HCT116 (cell line): ENCODE data around the gene ADAMTS6. TPM values are rescaled to one million over a fixed set of nuclear protein-coding genes. Genes with fewer than 3 reads are reported as not detected.

ENCODE experiments used
- ATAC-seq: fragments of 200-7000 bp; cut with Tn5 transposase; 2 replicates; pipeline ENCODE4 v1.9.1; 2020; ENCODE audit warnings: mild to moderate bottlenecking, moderate library complexity
- BruUV-seq: library from RNA; stranded (reverse); fragments of 400-500 nt; replicated peaks from 2 replicates; lab custom pipeline; 2021; lab: Mats Ljungman, UMichigan
- CTCF ChIA-PET: fragments of 300-600 bp; sonication (Branson Sonifier 250); formaldehyde crosslinking; loops from one replicate; lab custom pipeline; 2021; ENCODE audit warnings: antibody characterized with exemption; lab: Charles Lee
- POLR2A ChIA-PET: fragments of 300-600, 350-600 bp; sonication (Branson Sonifier 250); formaldehyde crosslinking; loops from one replicate; lab custom pipeline; 2021; ENCODE audit warnings: antibody characterized with exemption; lab: Charles Lee
- RAD21 ChIA-PET, 2 experiments: fragments of 300-600 bp; sonication (Branson Sonifier 250); formaldehyde crosslinking; loops; one replicate each; lab custom pipeline; 2023; ENCODE audit warnings: low total read pairs in 2 of 2; ENCODE audit not compliant: uncharacterized antibody in 2 of 2, unreplicated experiment in 2 of 2, low non-redundant PET in 1 of 2; lab: Charles Lee
- DNase-seq: peaks from one replicate; pipeline ENCODE4 v3.0.0-alpha.2; 2010; ENCODE audit warnings: low read depth, low spot score
- H2AFZ ChIP-seq: fragments of 200-600 bp; shearing (Covaris generic), sonication (generic); 2 replicates; pipeline ENCODE4 v1.6.1; 2017; ENCODE audit warnings: low read depth, mixed run types, mixed read lengths, antibody characterized with exemption, low read length; ENCODE audit not compliant: poor library complexity, severe bottlenecking
- H3K27ac ChIP-seq: 2 replicates; pipeline ENCODE4 v1.5.1; 2012; ENCODE audit warnings: low read depth, low read length
- H3K27me3 ChIP-seq: fragments of 200-600 bp; sonication (generic); 2 replicates; pipeline ENCODE4 v1.6.1; 2016; ENCODE audit warnings: mixed run types, low read length, mixed read lengths; ENCODE audit not compliant: insufficient read depth
- H3K36me3 ChIP-seq, 2 experiments: fragments of 200-500 bp in 1 of 2; fragments of 200-600 bp in 1 of 2; sonication (Bioruptor generic) in 1 of 2; sonication (generic) in 1 of 2; 2 replicates each; pipeline versions ENCODE4 v1.5.1 to v1.6.1; 2014 to 2016; ENCODE audit warnings: low read length in 2 of 2, inconsistent platforms in 1 of 2, mixed read lengths in 1 of 2, mixed run types in 1 of 2; ENCODE audit not compliant: insufficient read depth in 2 of 2, control insufficient read depth in 1 of 2
- H3K4me1 ChIP-seq, 2 experiments: fragments of 200-600 bp in 1 of 2; sonication (generic) in 1 of 2; 2 replicates each; pipeline versions ENCODE4 v1.5.1 to v1.6.1; 2012 to 2017; ENCODE audit warnings: low read length in 2 of 2, inconsistent platforms in 1 of 2, mild to moderate bottlenecking in 1 of 2, mixed read lengths in 1 of 2, mixed run types in 1 of 2, moderate library complexity in 1 of 2; ENCODE audit not compliant: insufficient read depth in 2 of 2, control insufficient read depth in 1 of 2
- H3K4me2 ChIP-seq: fragments of 200-600 bp; sonication (generic); 2 replicates; pipeline ENCODE4 v1.6.1; 2017; ENCODE audit warnings: mixed run types, low read length, mixed read lengths
- H3K4me3 ChIP-seq, 2 experiments: fragments of 200-600 bp in 1 of 2; sonication (generic) in 1 of 2; replicated peaks in 1 of 2; 2 replicates each; pipeline ENCODE4 v1.5.1; 2011 to 2016; ENCODE audit warnings: low read length in 2 of 2, control low read depth in 1 of 2, low read depth in 1 of 2, mild to moderate bottlenecking in 1 of 2, mixed read lengths in 1 of 2, mixed run types in 1 of 2
- H3K79me2 ChIP-seq: fragments of 200-600 bp; sonication (generic); 2 replicates; pipeline ENCODE4 v1.6.1; 2017; ENCODE audit warnings: mild to moderate bottlenecking, mixed run types, low read length, moderate library complexity, mixed read lengths; ENCODE audit not compliant: insufficient read depth
- H3K9ac ChIP-seq: fragments of 200-600 bp; sonication (generic); 2 replicates; pipeline ENCODE4 v1.6.1; 2016; ENCODE audit warnings: low read length, mixed read lengths
- H3K9me2 ChIP-seq: fragments of 200-600 bp; sonication (generic), shearing (Covaris generic); 2 replicates; pipeline ENCODE4 v1.6.1; 2017; ENCODE audit warnings: mixed run types, mild to moderate bottlenecking, moderate library complexity; ENCODE audit not compliant: insufficient read depth
- H3K9me3 ChIP-seq, 2 experiments: fragments of 200-500 bp in 1 of 2; fragments of 200-600 bp in 1 of 2; sonication (Bioruptor generic) in 1 of 2; sonication (generic) in 1 of 2; 2 replicates each; pipeline ENCODE4 v1.6.1; 2014 to 2017; ENCODE audit warnings: low read length in 2 of 2, mixed read lengths in 2 of 2, inconsistent platforms in 1 of 2, low read depth in 1 of 2, mild to moderate bottlenecking in 1 of 2, mixed run types in 1 of 2, moderate library complexity in 1 of 2; ENCODE audit not compliant: control insufficient read depth in 1 of 2, insufficient read depth in 1 of 2
- H4K20me1 ChIP-seq: fragments of 200-600 bp; sonication (generic), shearing (Covaris generic); 2 replicates; pipeline ENCODE4 v1.6.1; 2017; ENCODE audit warnings: mixed run types, mild to moderate bottlenecking, moderate library complexity; ENCODE audit not compliant: insufficient read depth
- CBX3 ChIP-seq: IDR thresholded peaks from 2 replicates; pipeline ENCODE4 v1.6.1; 2012; ENCODE audit warnings: low read depth
- FOSL1 ChIP-seq: IDR thresholded peaks from 2 replicates; pipeline ENCODE4 v1.6.1; 2012; ENCODE audit warnings: low read depth
- POLR2A ChIP-seq: IDR thresholded peaks from 2 replicates; pipeline ENCODE4 v1.7.0; 2011; ENCODE audit warnings: borderline replicate concordance; ENCODE audit not compliant: insufficient read depth, insufficient read length; ENCODE audit errors: extremely low read depth
- ZFX ChIP-seq: fragments of 450-650 bp; IDR thresholded peaks from 2 replicates; pipeline ENCODE4 v1.6.1; 2017
- ZNF274 ChIP-seq: fragments of 200-500 bp; sonication (Bioruptor generic); IDR thresholded peaks from 2 replicates; pipeline ENCODE4 v1.6.1; 2014; ENCODE audit warnings: mild to moderate bottlenecking, low read depth, low read length, inconsistent platforms
- intact Hi-C: fragments of 100-400 bp; cut with micrococcal nuclease; formaldehyde crosslinking; loops from 2 replicates; pipeline ENCODE4 v1.10.0; 2022
- total RNA-seq: library from RNA; stranded (reverse); gene quantifications from one replicate; pipeline ENCODE4 v1.2.1, GENCODE V29; 2021; ENCODE audit not compliant: unreplicated experiment
- TF ChIP-seq, protein P1 (sequence below): IDR thresholded peaks from 2 replicates; pipeline ENCODE4 v1.6.1; 2012; ENCODE audit warnings: low read depth
- TF ChIP-seq, protein P2 (sequence below): IDR thresholded peaks from 2 replicates; pipeline ENCODE4 v1.6.1; 2012

ADAMTS6 gene
- total RNA-seq, 1 experiment from 2014 or later, result 0.93 TPM

DNA sequence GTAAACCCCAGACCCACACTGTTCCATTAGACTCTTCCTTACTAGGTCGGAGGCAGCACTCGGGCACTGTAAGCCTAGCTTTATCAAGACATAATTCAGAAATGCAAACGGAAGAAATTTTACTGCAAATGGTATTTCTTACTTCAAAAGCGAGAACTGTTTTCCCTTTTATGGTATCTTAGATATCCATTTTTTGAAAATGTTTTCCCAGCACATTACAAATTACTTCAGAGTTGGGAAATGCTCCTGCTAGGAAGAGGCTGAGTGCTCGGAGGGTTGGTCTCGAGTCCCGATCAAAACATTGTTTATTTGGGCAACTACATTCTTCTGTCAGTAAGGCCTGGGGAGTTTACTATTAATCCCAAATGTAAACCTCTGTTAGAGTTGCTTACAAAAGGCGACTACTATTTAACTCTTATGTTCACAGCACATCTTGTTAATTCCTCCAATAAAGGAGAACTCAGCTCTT is 380.1 kb downstream of the ADAMTS6 start:
- BruUV-seq, result no TSS peak
- TF ChIP-seq FOSL1 (no peak), ZNF274 (no peak), ZFX (no peak), CBX3 (no peak), POLR2A (no peak)
- TF ChIP-seq, protein P1, sequence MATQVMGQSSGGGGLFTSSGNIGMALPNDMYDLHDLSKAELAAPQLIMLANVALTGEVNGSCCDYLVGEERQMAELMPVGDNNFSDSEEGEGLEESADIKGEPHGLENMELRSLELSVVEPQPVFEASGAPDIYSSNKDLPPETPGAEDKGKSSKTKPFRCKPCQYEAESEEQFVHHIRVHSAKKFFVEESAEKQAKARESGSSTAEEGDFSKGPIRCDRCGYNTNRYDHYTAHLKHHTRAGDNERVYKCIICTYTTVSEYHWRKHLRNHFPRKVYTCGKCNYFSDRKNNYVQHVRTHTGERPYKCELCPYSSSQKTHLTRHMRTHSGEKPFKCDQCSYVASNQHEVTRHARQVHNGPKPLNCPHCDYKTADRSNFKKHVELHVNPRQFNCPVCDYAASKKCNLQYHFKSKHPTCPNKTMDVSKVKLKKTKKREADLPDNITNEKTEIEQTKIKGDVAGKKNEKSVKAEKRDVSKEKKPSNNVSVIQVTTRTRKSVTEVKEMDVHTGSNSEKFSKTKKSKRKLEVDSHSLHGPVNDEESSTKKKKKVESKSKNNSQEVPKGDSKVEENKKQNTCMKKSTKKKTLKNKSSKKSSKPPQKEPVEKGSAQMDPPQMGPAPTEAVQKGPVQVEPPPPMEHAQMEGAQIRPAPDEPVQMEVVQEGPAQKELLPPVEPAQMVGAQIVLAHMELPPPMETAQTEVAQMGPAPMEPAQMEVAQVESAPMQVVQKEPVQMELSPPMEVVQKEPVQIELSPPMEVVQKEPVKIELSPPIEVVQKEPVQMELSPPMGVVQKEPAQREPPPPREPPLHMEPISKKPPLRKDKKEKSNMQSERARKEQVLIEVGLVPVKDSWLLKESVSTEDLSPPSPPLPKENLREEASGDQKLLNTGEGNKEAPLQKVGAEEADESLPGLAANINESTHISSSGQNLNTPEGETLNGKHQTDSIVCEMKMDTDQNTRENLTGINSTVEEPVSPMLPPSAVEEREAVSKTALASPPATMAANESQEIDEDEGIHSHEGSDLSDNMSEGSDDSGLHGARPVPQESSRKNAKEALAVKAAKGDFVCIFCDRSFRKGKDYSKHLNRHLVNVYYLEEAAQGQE, result no peak
- TF ChIP-seq, protein P2, sequence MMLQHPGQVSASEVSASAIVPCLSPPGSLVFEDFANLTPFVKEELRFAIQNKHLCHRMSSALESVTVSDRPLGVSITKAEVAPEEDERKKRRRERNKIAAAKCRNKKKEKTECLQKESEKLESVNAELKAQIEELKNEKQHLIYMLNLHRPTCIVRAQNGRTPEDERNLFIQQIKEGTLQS, result no peak

More for the DNA sequence above, 380.1 kb downstream of the ADAMTS6 start:
- no peak overlapping the region for H3K4me2 ChIP-seq
- H3K4me3 ChIP-seq, result no peak overlapping the region
- H3K27ac ChIP-seq, result no peak overlapping the region
- no peak for DNase-seq
- no peak overlapping the region for H2AFZ ChIP-seq
- no peaks in the 10 kb centered on the region for H3K27me3 ChIP-seq
- no peak for ATAC-seq
- no peaks in the 10 kb centered on the region for H3K9me2 ChIP-seq
- no peaks in the 10 kb centered on the region for H3K79me2 ChIP-seq
- no peak overlapping the region for H3K9ac ChIP-seq
- ChIA-PET RAD21 (interaction anchor here in 1 of 2 experiments (1.2 kb wide), 1 partner anchor 381 kb away, joined by 4 read pairs; no protein-coding TSS in a partner anchor), POLR2A (no interaction called here), CTCF (interaction anchor here (1.9 to 3.0 kb wide), 2 partner anchors 13 to 381 kb away, joined by 5 to 20 read pairs; no protein-coding TSS in a partner anchor)
- H3K4me1 ChIP-seq, result peaks cover 0 to 8% of the 10 kb centered on the region in 2 experiments; a peak in 1 of 4 replicates
- no peaks in the 10 kb centered on the region for H3K36me3 ChIP-seq
- H3K9me3 ChIP-seq, result no peaks in the 10 kb centered on the region
- no peaks in the 10 kb centered on the region for H4K20me1 ChIP-seq
- intact Hi-C loops, result loop anchor here (1.0 kb wide), 1 partner anchor 382 kb away; no protein-coding TSS in a partner anchor
